Mammary epithelial cell (primary cell): Measurements from ENCODE around the gene MPP3.

Source experiments
- EZH2 ChIP-seq: IDR thresholded peaks from 2 replicates; pipeline ENCODE4 v1.6.1; 2012; ENCODE audit warnings: low read length, inconsistent platforms, borderline replicate concordance
- TF ChIP-seq, protein P1 (sequence below), 2 donors: IDR thresholded peaks in 1 of 2; conservative IDR thresholded peaks in 1 of 2; 2 replicates each; pipeline ENCODE4 v1.5.1; 2011 to 2012; ENCODE audit warnings: inconsistent platforms in 2 of 2, low read length in 2 of 2, mild to moderate bottlenecking in 2 of 2, control low read depth in 1 of 2, low read depth in 1 of 2; ENCODE audit not compliant: insufficient read depth in 1 of 2; ENCODE audit errors: extremely low read depth in 1 of 2

DNA sequence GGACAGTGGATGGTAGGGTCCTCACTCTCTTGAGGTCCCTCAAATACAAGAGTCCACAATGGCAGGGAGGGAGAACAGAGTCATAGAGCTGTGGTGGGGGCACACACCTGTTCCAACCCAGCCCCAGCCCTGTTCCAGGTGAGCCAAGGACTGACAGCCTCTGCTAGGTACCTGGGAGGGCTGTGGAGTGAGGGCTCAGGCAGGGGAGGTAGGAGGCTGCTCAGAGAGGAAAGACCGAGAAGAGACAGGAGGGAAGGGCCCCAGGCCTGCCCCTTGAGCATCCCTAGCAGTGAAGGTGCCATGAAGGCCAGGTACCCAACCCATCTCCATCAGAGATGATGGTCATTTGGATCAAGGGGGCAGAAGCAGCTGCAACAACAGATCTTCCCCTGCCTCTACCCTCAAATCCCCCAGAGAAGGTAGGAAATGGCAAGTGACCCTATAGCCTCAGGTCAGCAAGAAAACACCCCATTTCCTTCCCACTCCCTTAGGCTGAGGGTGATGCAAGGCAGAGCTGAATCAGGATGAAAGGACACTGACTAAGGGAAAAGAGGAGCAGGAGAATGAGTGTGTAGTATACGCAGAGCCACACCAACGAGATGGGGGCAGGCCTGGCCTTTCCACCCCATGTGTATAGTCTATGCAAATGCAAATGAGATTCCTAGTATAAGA lies 42.7 kb upstream of the MPP3 start:
- TF ChIP-seq, protein P1, sequence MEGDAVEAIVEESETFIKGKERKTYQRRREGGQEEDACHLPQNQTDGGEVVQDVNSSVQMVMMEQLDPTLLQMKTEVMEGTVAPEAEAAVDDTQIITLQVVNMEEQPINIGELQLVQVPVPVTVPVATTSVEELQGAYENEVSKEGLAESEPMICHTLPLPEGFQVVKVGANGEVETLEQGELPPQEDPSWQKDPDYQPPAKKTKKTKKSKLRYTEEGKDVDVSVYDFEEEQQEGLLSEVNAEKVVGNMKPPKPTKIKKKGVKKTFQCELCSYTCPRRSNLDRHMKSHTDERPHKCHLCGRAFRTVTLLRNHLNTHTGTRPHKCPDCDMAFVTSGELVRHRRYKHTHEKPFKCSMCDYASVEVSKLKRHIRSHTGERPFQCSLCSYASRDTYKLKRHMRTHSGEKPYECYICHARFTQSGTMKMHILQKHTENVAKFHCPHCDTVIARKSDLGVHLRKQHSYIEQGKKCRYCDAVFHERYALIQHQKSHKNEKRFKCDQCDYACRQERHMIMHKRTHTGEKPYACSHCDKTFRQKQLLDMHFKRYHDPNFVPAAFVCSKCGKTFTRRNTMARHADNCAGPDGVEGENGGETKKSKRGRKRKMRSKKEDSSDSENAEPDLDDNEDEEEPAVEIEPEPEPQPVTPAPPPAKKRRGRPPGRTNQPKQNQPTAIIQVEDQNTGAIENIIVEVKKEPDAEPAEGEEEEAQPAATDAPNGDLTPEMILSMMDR (conservative IDR thresholded peaks at IDR 0.05 in 1 of 2, IDR thresholded peaks at IDR 0.05 in 1 of 2; ENCODE audit: extremely low read depth in 1 of 2, insufficient read depth in 1 of 2, low read depth in 1 of 2, low read length in 2 of 2), result no peak
- TF ChIP-seq EZH2, result no peak
